GM10266 (cell line): Measurements from ENCODE around the gene TOM1L2.

Experiments used
- DNase-seq: peaks from one replicate; pipeline ENCODE4 v3.0.0; 2012; ENCODE audit errors: extremely low spot score
- CTCF ChIP-seq: IDR thresholded peaks from 2 replicates; pipeline ENCODE4 v1.5.1; 2012; ENCODE audit warnings: mild to moderate bottlenecking, low read depth; ENCODE audit not compliant: control insufficient read depth, insufficient read depth; ENCODE audit errors: missing control alignments

Gene TOM1L2

DNA sequence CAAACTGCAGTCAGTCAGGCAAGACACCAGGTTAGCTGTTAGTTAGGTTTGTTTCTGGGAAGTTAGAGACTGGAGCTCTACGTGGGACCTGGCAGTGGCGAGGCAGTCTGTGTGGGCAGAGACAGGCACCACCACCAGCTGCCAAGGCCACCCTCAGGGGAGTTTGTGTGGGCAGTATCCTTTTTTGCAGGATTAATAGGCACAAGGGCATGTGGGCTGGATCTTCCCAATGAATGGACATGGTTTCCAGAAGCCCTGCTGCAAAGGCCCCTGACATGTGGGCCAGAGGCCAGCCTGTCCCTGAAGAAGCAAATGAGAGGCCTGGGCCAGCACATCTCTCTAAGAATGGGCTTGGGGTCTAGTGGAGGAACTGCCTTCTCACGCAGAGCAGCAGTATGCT, 116.2 kb downstream of the TOM1L2 start:
- no peak for TF ChIP-seq CTCF
- DNase-seq, result no peak

DNA sequence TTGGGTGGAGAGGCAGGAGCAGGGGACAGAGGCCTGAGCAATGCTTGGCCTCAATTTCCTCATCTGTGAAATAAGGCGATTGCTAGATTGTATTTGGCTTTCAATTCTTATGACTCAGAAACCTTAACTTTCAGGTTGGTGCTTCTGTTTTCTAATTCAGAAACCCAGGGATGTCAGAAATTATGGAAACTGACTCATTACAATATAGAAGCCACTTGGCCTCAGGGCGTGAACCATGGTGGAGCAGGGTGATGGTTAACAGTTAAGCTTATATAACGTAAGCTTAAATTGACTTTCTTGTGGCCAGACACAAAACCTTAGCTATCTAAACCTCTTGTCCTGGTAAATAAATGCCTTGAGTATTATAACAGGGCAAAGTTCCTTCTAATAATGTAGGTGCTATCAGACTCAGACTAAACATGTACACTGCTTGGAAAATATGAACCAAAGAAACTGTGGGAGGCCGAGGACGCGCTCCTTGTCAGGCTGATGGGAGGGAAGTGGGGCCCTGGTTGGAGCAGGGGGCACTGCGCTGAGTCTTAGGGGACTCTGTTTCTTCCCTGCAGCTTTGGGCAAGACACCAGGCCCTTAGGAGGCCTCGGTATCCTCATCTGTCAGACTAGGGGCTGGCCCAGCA, 118.3 kb downstream of the TOM1L2 start:
- no peak for DNase-seq
- no peak for TF ChIP-seq CTCF

DNA sequence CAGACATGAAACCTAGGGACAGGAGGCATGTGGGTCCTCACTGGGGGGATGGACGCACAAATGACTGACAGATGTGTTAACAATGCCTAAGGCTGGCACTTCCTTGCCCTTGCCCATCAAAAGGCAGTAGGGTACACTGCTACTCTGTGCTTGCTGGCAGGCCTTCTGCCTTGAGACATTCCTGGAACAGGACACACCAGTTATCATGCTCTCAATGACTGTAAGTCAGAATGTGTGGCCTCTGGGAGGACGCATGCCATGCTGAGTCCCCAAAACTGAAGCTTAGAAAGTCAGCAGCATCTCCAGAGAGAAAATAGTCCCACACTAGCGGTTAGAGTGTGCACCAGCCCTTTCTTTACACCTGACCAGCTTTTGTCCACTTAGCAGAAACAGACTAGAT, 119.3 kb downstream of the TOM1L2 start:
- DNase-seq, result no peak
- TF ChIP-seq CTCF, result no peak

DNA sequence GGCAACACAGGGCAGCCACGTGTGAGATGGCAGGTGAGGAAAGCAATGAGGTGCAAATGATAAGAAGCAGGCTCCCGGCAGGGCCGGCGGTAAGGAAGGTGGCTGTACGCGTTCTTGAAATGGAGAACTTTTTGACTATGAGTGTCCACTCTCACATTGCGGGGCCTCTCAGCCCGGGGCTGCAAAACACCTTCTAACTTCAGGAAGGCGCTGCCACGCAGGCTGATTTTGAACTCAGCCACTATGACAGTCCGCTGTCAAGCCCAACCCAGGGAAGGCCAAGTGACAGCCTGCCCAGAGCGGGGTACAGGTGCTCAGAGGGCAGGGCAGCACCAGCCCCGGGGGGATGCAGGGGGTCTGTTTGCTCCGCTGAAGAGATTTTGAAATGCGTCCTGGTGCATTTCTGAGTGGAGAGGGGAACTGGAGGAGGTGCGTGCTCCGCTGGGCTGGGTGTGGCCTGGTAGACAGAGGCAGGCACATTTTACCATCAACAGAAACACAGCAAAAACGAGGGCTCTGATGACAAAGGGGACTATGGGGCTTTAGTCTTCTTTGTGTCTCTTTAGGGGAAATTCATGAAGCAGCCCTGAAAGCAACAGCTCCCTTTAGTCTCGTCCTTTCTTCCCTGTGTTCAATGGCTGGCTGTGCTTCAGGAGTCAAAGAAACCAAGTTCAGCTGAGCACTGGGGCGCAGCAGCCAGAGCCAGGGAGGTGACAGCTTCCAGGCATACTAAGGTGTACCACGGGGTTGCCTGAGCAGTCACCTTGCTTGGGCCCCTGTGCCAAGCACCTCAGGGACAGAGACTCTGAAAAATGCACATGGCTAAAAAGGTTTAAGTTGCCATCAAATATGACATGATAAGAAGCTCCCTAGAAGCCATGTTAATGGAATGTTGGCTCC, 120.8 kb downstream of the TOM1L2 start:
- no peak for TF ChIP-seq CTCF

DNA sequence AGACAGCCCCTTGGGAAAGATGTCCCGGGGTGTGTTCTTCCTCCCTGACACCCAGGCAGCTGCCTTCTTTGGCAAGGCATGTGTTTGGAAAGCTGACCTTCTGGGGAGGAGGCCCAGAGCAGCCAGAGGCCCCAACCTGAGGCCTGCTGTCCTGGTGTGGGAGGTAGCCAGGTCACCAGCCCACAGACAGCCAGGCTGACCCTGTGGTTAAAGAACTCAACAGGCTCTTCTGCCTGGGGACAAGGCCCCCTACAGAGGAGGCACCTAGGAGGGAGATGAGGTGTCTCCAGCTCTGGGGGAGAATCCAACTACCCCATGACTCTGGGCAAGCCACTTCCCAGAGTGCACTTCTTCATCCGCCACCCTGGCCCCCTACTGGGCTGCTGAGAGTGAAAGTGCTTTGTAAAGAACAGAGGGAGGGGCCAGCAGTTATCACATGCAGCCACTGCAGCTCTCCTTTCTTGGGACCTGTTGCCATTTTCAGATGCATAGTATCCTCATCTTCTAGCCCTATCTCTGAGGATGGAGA, 122.3 kb downstream of the TOM1L2 start:
- peak; percentile 25 for TF ChIP-seq CTCF
- DNase-seq, result peak; percentile 67

More for the DNA sequence above, 120.8 kb downstream of the TOM1L2 start:
- no peak for DNase-seq

DNA sequence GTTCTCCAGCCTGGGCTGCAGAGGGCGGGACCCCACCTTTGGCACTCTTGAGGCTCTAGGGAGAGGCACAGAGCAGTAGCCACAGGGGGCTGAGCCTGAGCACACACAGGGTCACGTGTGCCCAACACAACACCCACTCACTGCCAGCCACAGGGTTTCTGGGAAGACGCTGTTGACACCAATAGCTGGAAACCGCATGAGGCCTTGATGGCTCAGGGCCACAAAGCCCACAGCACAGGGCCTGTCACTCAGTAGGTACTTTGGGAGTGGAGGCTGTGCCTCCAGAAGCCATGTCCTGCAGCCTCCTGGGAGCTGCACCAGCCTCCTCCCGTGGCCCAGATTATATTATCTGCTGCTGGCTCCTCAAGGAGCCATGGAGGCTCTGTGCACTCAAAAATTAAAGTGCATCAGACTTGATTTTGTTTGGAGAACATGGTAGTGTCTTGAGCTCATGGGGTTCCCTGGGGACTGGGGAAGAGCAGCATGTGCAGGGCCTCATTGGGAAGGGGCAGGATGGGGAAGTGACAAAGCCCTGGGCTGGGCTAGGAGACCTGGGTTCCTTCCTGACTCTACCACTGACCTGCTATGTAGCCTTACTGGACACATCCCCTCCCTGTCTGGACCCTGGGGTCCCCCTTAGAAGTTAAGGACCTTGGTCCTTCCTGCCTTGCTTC, 122.9 kb downstream of the TOM1L2 start:
- DNase-seq, result no peak
- TF ChIP-seq CTCF, result no peak
